Neural progenitor cell (in vitro differentiated cells): ENCODE results near the gene TMEM184A.

Experiments used
- CTCF ChIP-seq: fragments of 200-600 bp; sonication (generic); IDR thresholded peaks from 2 replicates; pipeline ENCODE4 v1.5.1; 2017; ENCODE audit warnings: antibody characterized with exemption, mild to moderate bottlenecking
- EZH2phosphoT487 ChIP-seq: fragments of 200-600 bp; sonication (generic); IDR thresholded peaks from 2 replicates; pipeline ENCODE4 v1.6.1; 2017; ENCODE audit warnings: antibody characterized with exemption

- TF ChIP-seq CTCF (no peak), EZH2phosphoT487 (no peak)
Observed at GRCh38 chr7:1547777-1548437, 8.1 kb downstream of the TMEM184A start.
